ENCODE measurements around the gene FBXL7. TPM values are rescaled to one million over a fixed set of nuclear protein-coding genes. Genes with fewer than 3 reads are reported as not detected.

The FBXL7 gene
- total and polyA plus RNA-seq, 2 experiments from 2014 or later: 4.5 to 15.2 TPM

DNA sequence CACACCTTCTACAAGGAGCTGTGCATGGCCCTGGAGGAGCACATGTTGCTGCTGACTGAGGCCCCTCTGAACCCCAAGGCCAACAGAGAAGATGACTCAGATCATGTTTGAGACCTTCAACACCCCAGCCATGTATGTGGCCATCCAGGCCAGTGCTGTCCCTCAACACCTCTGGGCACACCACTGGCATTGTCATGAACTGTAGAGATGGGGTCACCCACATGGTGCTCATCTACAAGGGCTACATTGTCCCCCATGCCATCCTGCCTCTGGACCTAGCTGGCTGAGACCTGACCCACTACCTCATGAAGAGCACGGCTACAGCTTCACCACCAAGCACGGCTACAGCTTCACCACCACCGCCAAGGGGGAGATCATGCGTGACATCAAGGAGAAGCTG lies 49.0 kb upstream of the FBXL7 start:
- no peak for ATAC-seq
- Mint-ChIP-seq H3K27ac (no peak overlapping the region), H3K36me3 (ENCODE audit: low read depth) (no peaks in the 10 kb centered on the region), H3K4me1 (no peaks in the 10 kb centered on the region; the same call in 2 of the 3 replicates), H3K9me3 (no peaks in the 10 kb centered on the region; the same call in none of the 3 replicates), H3K27me3 (ENCODE audit: insufficient read depth, low read depth, poor library complexity) (peaks cover 10% of the 10 kb centered on the region), H3K4me3 (no peak overlapping the region)
- Histone ChIP-seq H3K79me2 (replicated peaks; ENCODE audit: insufficient read depth) (no peaks in the 10 kb centered on the region), H3K9me2 (ENCODE audit: insufficient read depth) (peaks cover 9% of the 10 kb centered on the region; the same call in 1 of the 2 replicates), H3F3A (replicated peaks; ENCODE audit: low read depth) (no peaks in the 10 kb centered on the region), H3K27me3 (ENCODE audit: insufficient read depth) (no peaks in the 10 kb centered on the region), H3K4me1 (ENCODE audit: insufficient read depth) (no peaks in the 10 kb centered on the region), H4K20me1 (replicated peaks; ENCODE audit: insufficient read depth) (no peaks in the 10 kb centered on the region), H3K36me3 (ENCODE audit: insufficient read depth) (no peaks in the 10 kb centered on the region), H3K4me2 (no peak overlapping the region), H3K27ac (ENCODE audit: low read depth) (no peak overlapping the region), H3K4me3 (no peak overlapping the region), H2AFZ (no peak overlapping the region)
- DNase-seq (ENCODE audit: low spot score): no peak
- TF ChIP-seq, protein P1, sequence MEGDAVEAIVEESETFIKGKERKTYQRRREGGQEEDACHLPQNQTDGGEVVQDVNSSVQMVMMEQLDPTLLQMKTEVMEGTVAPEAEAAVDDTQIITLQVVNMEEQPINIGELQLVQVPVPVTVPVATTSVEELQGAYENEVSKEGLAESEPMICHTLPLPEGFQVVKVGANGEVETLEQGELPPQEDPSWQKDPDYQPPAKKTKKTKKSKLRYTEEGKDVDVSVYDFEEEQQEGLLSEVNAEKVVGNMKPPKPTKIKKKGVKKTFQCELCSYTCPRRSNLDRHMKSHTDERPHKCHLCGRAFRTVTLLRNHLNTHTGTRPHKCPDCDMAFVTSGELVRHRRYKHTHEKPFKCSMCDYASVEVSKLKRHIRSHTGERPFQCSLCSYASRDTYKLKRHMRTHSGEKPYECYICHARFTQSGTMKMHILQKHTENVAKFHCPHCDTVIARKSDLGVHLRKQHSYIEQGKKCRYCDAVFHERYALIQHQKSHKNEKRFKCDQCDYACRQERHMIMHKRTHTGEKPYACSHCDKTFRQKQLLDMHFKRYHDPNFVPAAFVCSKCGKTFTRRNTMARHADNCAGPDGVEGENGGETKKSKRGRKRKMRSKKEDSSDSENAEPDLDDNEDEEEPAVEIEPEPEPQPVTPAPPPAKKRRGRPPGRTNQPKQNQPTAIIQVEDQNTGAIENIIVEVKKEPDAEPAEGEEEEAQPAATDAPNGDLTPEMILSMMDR (conservative IDR thresholded peaks at IDR 0.05; ENCODE audit: low read depth in 2 of 2): no peak
- TF ChIP-seq, protein P2, sequence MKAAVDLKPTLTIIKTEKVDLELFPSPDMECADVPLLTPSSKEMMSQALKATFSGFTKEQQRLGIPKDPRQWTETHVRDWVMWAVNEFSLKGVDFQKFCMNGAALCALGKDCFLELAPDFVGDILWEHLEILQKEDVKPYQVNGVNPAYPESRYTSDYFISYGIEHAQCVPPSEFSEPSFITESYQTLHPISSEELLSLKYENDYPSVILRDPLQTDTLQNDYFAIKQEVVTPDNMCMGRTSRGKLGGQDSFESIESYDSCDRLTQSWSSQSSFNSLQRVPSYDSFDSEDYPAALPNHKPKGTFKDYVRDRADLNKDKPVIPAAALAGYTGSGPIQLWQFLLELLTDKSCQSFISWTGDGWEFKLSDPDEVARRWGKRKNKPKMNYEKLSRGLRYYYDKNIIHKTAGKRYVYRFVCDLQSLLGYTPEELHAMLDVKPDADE (IDR thresholded peaks at IDR 0.05): no peak
- TF ChIP-seq POLR2AphosphoS5 (IDR thresholded peaks at IDR 0.05; ENCODE audit: low read depth) (no peak), EZH2 (IDR thresholded peaks at IDR 0.05; ENCODE audit: low read depth, unreplicated experiment) (no peak), JUNB (IDR thresholded peaks at IDR 0.05; ENCODE audit: unreplicated experiment) (no peak), ZNF114 (CRISPR knock-in tag; IDR thresholded peaks at IDR 0.05) (no peak), STAT1 (IDR thresholded peaks at IDR 0.05; ENCODE audit: unreplicated experiment) (no peak), EZH2phosphoT487 (IDR thresholded peaks at IDR 0.05; ENCODE audit: unreplicated experiment) (no peak), CREB1 (CRISPR knock-in tag; IDR thresholded peaks at IDR 0.05; ENCODE audit: low read depth) (no peak), NANOG (IDR thresholded peaks at IDR 0.05; ENCODE audit: borderline replicate concordance) (no peak)
- TF ChIP-seq, protein P3, sequence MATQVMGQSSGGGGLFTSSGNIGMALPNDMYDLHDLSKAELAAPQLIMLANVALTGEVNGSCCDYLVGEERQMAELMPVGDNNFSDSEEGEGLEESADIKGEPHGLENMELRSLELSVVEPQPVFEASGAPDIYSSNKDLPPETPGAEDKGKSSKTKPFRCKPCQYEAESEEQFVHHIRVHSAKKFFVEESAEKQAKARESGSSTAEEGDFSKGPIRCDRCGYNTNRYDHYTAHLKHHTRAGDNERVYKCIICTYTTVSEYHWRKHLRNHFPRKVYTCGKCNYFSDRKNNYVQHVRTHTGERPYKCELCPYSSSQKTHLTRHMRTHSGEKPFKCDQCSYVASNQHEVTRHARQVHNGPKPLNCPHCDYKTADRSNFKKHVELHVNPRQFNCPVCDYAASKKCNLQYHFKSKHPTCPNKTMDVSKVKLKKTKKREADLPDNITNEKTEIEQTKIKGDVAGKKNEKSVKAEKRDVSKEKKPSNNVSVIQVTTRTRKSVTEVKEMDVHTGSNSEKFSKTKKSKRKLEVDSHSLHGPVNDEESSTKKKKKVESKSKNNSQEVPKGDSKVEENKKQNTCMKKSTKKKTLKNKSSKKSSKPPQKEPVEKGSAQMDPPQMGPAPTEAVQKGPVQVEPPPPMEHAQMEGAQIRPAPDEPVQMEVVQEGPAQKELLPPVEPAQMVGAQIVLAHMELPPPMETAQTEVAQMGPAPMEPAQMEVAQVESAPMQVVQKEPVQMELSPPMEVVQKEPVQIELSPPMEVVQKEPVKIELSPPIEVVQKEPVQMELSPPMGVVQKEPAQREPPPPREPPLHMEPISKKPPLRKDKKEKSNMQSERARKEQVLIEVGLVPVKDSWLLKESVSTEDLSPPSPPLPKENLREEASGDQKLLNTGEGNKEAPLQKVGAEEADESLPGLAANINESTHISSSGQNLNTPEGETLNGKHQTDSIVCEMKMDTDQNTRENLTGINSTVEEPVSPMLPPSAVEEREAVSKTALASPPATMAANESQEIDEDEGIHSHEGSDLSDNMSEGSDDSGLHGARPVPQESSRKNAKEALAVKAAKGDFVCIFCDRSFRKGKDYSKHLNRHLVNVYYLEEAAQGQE (IDR thresholded peaks at IDR 0.05; ENCODE audit: unreplicated experiment): no peak
- TF ChIP-seq, protein P4, sequence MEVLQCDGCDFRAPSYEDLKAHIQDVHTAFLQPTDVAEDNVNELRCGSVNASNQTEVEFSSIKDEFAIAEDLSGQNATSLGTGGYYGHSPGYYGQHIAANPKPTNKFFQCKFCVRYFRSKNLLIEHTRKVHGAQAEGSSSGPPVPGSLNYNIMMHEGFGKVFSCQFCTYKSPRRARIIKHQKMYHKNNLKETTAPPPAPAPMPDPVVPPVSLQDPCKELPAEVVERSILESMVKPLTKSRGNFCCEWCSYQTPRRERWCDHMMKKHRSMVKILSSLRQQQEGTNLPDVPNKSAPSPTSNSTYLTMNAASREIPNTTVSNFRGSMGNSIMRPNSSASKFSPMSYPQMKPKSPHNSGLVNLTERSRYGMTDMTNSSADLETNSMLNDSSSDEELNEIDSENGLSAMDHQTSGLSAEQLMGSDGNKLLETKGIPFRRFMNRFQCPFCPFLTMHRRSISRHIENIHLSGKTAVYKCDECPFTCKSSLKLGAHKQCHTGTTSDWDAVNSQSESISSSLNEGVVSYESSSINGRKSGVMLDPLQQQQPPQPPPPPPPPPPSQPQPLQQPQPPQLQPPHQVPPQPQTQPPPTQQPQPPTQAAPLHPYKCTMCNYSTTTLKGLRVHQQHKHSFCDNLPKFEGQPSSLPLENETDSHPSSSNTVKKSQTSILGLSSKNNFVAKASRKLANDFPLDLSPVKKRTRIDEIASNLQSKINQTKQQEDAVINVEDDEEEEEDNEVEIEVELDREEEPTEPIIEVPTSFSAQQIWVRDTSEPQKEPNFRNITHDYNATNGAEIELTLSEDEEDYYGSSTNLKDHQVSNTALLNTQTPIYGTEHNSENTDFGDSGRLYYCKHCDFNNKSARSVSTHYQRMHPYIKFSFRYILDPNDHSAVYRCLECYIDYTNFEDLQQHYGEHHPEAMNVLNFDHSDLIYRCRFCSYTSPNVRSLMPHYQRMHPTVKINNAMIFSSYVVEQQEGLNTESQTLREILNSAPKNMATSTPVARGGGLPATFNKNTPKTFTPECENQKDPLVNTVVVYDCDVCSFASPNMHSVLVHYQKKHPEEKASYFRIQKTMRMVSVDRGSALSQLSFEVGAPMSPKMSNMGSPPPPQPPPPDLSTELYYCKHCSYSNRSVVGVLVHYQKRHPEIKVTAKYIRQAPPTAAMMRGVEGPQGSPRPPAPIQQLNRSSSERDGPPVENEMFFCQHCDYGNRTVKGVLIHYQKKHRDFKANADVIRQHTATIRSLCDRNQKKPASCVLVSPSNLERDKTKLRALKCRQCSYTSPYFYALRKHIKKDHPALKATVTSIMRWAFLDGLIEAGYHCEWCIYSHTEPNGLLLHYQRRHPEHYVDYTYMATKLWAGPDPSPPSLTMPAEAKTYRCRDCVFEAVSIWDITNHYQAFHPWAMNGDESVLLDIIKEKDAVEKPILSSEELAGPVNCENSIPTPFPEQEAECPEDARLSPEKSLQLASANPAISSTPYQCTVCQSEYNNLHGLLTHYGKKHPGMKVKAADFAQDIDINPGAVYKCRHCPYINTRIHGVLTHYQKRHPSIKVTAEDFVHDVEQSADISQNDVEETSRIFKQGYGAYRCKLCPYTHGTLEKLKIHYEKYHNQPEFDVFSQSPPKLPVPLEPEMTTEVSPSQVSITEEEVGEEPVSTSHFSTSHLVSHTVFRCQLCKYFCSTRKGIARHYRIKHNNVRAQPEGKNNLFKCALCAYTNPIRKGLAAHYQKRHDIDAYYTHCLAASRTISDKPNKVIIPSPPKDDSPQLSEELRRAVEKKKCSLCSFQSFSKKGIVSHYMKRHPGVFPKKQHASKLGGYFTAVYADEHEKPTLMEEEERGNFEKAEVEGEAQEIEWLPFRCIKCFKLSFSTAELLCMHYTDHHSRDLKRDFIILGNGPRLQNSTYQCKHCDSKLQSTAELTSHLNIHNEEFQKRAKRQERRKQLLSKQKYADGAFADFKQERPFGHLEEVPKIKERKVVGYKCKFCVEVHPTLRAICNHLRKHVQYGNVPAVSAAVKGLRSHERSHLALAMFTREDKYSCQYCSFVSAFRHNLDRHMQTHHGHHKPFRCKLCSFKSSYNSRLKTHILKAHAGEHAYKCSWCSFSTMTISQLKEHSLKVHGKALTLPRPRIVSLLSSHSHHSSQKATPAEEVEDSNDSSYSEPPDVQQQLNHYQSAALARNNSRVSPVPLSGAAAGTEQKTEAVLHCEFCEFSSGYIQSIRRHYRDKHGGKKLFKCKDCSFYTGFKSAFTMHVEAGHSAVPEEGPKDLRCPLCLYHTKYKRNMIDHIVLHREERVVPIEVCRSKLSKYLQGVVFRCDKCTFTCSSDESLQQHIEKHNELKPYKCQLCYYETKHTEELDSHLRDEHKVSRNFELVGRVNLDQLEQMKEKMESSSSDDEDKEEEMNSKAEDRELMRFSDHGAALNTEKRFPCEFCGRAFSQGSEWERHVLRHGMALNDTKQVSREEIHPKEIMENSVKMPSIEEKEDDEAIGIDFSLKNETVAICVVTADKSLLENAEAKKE (CRISPR knock-in tag; IDR thresholded peaks at IDR 0.05): no peak
